Progenitor cell of endocrine pancreas (in vitro differentiated cells): ENCODE data around the gene IRF9. TPM values are rescaled to one million over a fixed set of nuclear protein-coding genes. Genes with fewer than 3 reads are reported as not detected.

Experiments
- DNase-seq: peaks from one replicate; pipeline ENCODE4 v3.0.0; 2021; ENCODE audit warnings: low spot score; ENCODE audit not compliant: unreplicated experiment
- H3K27ac Mint-ChIP-seq: 2 replicates; pipeline ENCODE4 v1.8.0; 2021; ENCODE audit warnings: mild to moderate bottlenecking, moderate library complexity, mixed read lengths
- H3K27me3 Mint-ChIP-seq: 2 replicates; pipeline ENCODE4 v1.8.0; 2021; ENCODE audit warnings: mixed read lengths
- H3K36me3 Mint-ChIP-seq: 2 replicates; pipeline ENCODE4 v1.8.0; 2022; ENCODE audit warnings: mixed read lengths; ENCODE audit not compliant: insufficient read depth
- H3K4me1 Mint-ChIP-seq: 2 replicates; pipeline ENCODE4 v1.8.0; 2021; ENCODE audit warnings: low read depth, mixed read lengths
- H3K4me3 Mint-ChIP-seq: 2 replicates; pipeline ENCODE4 v1.8.0; 2021; ENCODE audit warnings: low read depth, mild to moderate bottlenecking, moderate library complexity, mixed read lengths
- H3K9me3 Mint-ChIP-seq: 2 replicates; pipeline ENCODE4 v1.8.0; 2021; ENCODE audit warnings: low read depth, mixed read lengths
- long read RNA-seq: library from polyadenylated mRNA; unstranded; transcript quantifications from one replicate; pipeline ENCODE4 v2.0.0, GENCODE V29; 2020
- total RNA-seq: library from RNA; stranded (reverse); gene quantifications from 2 replicates; pipeline ENCODE4 v1.2.1, GENCODE V29; 2021
- TF ChIP-seq, protein P1 (sequence below): fragments of 200-600 bp; sonication (generic); IDR thresholded peaks from one replicate; pipeline ENCODE4 v1.5.0; 2021; ENCODE audit warnings: antibody characterized with exemption, mild to moderate bottlenecking; ENCODE audit not compliant: unreplicated experiment

Gene IRF9, protein sequence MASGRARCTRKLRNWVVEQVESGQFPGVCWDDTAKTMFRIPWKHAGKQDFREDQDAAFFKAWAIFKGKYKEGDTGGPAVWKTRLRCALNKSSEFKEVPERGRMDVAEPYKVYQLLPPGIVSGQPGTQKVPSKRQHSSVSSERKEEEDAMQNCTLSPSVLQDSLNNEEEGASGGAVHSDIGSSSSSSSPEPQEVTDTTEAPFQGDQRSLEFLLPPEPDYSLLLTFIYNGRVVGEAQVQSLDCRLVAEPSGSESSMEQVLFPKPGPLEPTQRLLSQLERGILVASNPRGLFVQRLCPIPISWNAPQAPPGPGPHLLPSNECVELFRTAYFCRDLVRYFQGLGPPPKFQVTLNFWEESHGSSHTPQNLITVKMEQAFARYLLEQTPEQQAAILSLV
- total RNA-seq = 57.4 and 62.4 TPM in 2 replicates
- long read RNA-seq, transcript IRF9-215 (8 exons, 1,769 nt) = minor isoform, 9 of 66 reads
- long read RNA-seq, transcript IRF9-202 (9 exons, 1,838 nt) = major isoform, 39 of 66 reads
- long read RNA-seq, partial matches to known transcripts = 2 of 66 reads
- long read RNA-seq, other reads (novel, unspliced or antisense) = 14 of 66 reads

DNA sequence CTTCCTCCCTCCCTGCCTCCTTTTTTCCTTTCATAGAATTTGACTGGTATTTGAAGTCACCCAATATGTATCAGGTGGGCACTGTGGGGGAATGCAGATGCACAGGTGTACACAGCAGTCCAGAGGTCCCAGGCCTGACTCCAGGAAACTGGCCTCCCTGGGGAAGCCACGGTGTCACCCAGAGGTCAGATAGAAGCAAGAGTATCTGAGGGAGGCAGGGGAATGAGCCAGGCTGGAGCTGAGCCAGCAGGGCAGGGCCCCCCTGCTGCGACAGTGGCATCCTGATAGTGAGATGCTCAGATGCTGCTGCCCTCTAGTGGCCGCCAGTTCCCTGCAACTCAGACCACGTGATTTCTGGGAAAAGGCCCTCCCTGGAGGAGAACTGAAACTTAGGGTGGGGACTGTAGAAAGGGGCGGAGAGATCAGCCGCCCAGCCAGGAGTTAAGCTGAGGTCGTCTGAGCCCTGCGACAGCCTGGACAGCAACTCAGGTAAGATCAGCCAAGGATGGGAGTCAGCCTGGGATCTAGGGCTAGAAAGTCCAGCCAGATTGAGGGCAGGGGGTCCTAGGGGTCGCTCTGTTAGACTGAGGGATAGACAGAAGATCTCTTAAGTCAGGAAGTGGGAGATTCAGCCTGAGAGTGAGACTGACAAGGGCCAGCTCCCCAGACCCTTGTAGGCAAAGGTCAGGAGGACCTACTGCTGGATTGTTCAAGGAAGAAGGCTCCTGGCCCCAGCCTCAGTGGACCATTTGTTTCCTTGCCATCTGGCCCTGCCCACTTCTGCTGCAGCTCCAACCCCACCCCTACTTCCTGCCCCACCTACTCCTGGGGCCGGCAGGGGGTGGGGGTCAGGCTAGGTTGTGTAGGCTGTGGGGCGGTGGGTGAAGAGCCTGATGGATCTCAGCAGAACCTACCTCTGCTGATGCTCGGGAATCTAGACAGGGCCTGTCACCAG, at the start of gene IRF9:
TSS of gene IRF9 (plus strand) at position 416 of the 955 bp plus-strand sequence. CDS start 880 bp downstream, outside the sequence.
- Mint-ChIP-seq H3K4me3 (peak within 1 kb of the TSS; percentile 81), H3K27ac (peak within 1 kb of the TSS; percentile 97), H3K4me1 (peaks cover 16% of the 10 kb centered on the region), H3K9me3 (no peaks in the 10 kb centered on the region), H3K27me3 (no peaks in the 10 kb centered on the region), H3K36me3 (peaks cover 24% of the 10 kb centered on the region)
- TF ChIP-seq, protein P1, sequence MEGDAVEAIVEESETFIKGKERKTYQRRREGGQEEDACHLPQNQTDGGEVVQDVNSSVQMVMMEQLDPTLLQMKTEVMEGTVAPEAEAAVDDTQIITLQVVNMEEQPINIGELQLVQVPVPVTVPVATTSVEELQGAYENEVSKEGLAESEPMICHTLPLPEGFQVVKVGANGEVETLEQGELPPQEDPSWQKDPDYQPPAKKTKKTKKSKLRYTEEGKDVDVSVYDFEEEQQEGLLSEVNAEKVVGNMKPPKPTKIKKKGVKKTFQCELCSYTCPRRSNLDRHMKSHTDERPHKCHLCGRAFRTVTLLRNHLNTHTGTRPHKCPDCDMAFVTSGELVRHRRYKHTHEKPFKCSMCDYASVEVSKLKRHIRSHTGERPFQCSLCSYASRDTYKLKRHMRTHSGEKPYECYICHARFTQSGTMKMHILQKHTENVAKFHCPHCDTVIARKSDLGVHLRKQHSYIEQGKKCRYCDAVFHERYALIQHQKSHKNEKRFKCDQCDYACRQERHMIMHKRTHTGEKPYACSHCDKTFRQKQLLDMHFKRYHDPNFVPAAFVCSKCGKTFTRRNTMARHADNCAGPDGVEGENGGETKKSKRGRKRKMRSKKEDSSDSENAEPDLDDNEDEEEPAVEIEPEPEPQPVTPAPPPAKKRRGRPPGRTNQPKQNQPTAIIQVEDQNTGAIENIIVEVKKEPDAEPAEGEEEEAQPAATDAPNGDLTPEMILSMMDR = peak; percentile 97
- peak; percentile 96 for DNase-seq

DNA sequence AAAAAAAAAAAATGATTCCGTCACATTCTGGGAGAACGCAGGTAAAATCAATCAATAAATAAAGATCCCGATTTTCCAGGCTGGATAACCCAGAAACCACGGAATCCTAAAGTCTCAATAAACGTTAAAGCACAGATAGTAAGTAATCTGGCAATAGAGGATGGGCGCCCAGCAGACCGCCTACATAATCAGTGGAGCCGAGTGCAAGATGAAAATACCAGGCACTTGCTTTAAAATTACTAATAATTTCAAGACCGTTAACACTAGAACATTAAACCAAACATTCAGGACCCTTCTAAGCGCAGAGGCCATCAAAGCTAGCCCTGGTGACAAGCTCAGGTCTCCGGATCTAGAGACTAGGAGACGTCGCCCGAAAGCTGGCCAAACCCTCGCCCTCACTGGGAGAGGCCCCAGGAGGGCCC, 47.7 kb upstream of the IRF9 start:
- peak overlapping the region; percentile 89 for H3K4me3 Mint-ChIP-seq
- H3K36me3 Mint-ChIP-seq = peaks cover 4% of the 10 kb centered on the region
- TF ChIP-seq, protein P1 = no peak
- no peaks in the 10 kb centered on the region for H3K9me3 Mint-ChIP-seq
- no peak for DNase-seq
- H3K27ac Mint-ChIP-seq = peak overlapping the region; percentile 99
- no peaks in the 10 kb centered on the region for H3K27me3 Mint-ChIP-seq
- H3K4me1 Mint-ChIP-seq = peaks cover 18% of the 10 kb centered on the region

DNA sequence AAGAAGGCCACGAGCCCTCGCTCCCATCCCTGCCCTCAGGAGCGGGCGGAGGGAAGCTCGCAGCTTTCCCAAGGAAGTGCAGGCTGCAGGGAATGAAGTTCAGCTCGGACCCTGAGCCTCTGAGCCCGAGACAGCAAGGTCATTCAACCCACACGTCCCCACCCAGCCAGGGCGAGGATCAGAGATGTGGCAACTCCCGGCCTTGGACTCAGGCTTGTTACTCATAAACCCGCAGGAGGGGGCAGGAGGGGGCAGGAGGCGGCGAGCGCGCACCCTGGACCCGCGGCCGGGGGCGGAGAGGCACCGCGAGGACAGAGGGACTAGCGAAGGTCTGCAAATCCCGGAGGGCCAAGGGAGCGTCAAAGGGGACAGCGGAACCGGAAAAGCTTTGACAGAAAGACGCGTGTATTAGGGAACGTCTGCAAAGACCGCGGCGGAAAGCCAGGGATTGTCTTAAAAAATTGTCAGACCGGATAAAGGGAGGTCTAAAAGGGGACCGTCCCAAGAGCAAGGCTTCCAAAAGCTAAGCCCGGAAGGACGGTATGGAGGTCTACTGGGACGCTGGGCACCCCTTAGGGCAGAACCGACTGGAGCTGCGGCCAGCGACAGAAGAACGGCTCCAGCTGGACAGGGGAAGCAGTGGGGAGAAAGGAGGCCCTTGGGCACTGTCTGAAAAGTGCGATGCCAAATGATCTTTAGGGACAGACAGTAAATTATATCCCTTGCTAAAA, 47.1 kb upstream of the IRF9 start:
- Mint-ChIP-seq H3K36me3 (peaks cover 9% of the 10 kb centered on the region), H3K9me3 (no peaks in the 10 kb centered on the region), H3K4me3 (peak overlapping the region; percentile 89), H3K27ac (peak overlapping the region; percentile 99), H3K4me1 (peaks cover 18% of the 10 kb centered on the region), H3K27me3 (no peaks in the 10 kb centered on the region)
- peak; percentile 68 for DNase-seq
- TF ChIP-seq, protein P1 = no peak

DNA sequence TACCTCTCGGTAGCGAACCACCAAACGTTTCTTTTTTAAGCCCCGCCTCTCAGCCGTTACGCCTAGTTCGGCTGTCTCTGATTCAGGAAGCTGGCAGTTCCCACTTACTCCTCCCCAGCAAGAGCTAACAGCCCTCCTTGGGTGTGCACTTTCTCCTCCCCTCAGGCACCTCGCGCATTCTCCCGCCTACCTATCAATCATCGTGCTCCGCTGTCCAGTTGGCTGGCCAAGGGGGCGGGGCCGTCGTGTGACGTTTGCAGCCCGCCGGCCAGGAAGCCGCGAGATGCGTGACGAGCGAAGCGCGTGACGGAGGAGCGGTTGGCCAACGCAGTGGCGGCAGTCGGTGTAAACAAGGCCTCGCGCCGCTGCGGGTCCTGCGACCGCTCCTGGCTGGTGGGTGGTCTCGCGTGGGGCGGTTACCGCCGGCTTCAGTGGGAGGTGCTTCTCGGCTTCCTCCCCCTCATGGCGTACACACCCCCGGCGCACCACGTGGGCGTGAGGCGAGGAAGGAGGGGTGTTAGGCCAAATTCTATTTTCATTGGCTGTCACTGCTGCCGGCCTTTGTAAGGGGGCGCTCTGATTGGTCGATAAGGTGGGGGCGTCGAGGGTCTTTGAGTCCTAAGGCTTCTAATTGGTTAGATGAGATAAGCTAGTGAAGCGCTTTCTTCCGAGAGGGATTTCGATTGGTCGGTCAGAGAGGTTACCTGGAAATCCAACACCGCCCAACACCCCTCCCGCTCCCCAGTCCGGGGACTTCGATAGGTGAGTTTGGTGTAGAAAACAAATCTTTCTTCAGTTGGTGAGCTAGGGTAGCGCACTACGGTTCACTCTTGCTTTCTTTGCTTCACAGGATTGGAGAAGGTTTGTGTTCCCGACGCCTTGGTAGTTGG, 46.3 kb upstream of the IRF9 start, which contains the start of the genes DCAF11 and NRL:
TSS of gene DCAF11 (plus strand) at position 246 of the 890 bp plus-strand sequence. CDS start 818 bp downstream, outside the sequence.
TSS of gene NRL (minus strand) at position 418 of the 890 bp plus-strand sequence. CDS start 32,101 bp downstream, outside the sequence.
- H3K27ac Mint-ChIP-seq = peak within 1 kb of the TSS; percentile 99
- peaks cover 13% of the 10 kb centered on the region for H3K36me3 Mint-ChIP-seq
- TF ChIP-seq, protein P1 = no peak
- H3K4me3 Mint-ChIP-seq = peak within 1 kb of the TSS; percentile 89
- H3K27me3 Mint-ChIP-seq = no peaks in the 10 kb centered on the region
- peaks cover 17% of the 10 kb centered on the region for H3K4me1 Mint-ChIP-seq
- no peaks in the 10 kb centered on the region for H3K9me3 Mint-ChIP-seq
- DNase-seq = peak; percentile 95
